SK-N-SH (cell line): ENCODE measurements around the gene SPOCK1. TPM values are rescaled to one million over a fixed set of nuclear protein-coding genes. Genes with fewer than 3 reads are reported as not detected.

Experiments used
- CTCF ChIA-PET: fragments of 300-600, 350-600 bp; formaldehyde crosslinking; extraction: SDS; loops from one replicate; lab custom pipeline; 2021; lab: Yijun Ruan, JAX
- POLR2A ChIA-PET: fragments of 350-600 bp; sonication (Branson Sonifier 250); formaldehyde crosslinking; extraction: SDS; loops from one replicate; lab custom pipeline; 2020; ENCODE audit warnings: antibody characterized with exemption, inconsistent platforms; lab: Yijun Ruan, JAX
- DNase-seq: peaks from one replicate; pipeline ENCODE4 v3.0.0; 2012
- H2AFZ ChIP-seq: fragments of 200-600 bp; sonication (generic); 2 replicates; pipeline ENCODE4 v1.8.1; 2016; ENCODE audit warnings: antibody characterized with exemption, mild to moderate bottlenecking, low read depth
- H3F3A ChIP-seq: fragments of 200-600 bp; sonication (generic); replicated peaks from 2 replicates; pipeline ENCODE3; 2016; ENCODE audit warnings: antibody characterized with exemption, mild to moderate bottlenecking; ENCODE audit not compliant: insufficient read depth
- H3K27ac ChIP-seq, 2 experiments: fragments of 200-500 bp in 1 of 2; fragments of 200-600 bp in 1 of 2; sonication (Bioruptor generic) in 1 of 2; sonication (generic), shearing (Covaris generic) in 1 of 2; 2 replicates each; pipeline versions ENCODE4 v1.5.1 to v1.6.1; 2014 to 2016; ENCODE audit warnings: low read depth in 2 of 2, inconsistent platforms in 1 of 2, low read length in 1 of 2, mild to moderate bottlenecking in 1 of 2, mixed read lengths in 1 of 2
- H3K27me3 ChIP-seq: fragments of 200-600 bp; sonication (generic), shearing (Covaris generic); 2 replicates; pipeline ENCODE4 v1.6.1; 2016; ENCODE audit warnings: mixed run types; ENCODE audit not compliant: insufficient read depth
- H3K36me3 ChIP-seq, 2 experiments: fragments of 200-500 bp in 1 of 2; fragments of 200-600 bp in 1 of 2; sonication (Bioruptor generic) in 1 of 2; sonication (generic) in 1 of 2; replicated peaks in 1 of 2; 2 replicates each; pipeline versions ENCODE3 to v1.5.1; 2014 to 2016; ENCODE audit warnings: low read length in 1 of 2, mild to moderate bottlenecking in 1 of 2; ENCODE audit not compliant: insufficient read depth in 2 of 2, control insufficient read depth in 1 of 2
- H3K4me1 ChIP-seq, 2 experiments: fragments of 200-500 bp in 1 of 2; fragments of 200-600 bp in 1 of 2; sonication (Bioruptor generic) in 1 of 2; sonication (generic), shearing (Covaris generic) in 1 of 2; 2 replicates each; pipeline versions ENCODE4 v1.5.1 to v1.6.1; 2014 to 2016; ENCODE audit warnings: low read depth in 1 of 2, low read length in 1 of 2, mixed run types in 1 of 2; ENCODE audit not compliant: insufficient read depth in 2 of 2, control insufficient read depth in 1 of 2
- H3K4me2 ChIP-seq: fragments of 200-600 bp; sonication (generic), shearing (Covaris generic); 2 replicates; pipeline ENCODE4 v1.6.1; 2017; ENCODE audit warnings: mixed run types
- H3K4me3 ChIP-seq, 2 experiments: fragments of 200-500 bp in 1 of 2; fragments of 200-600 bp in 1 of 2; sonication (Bioruptor generic) in 1 of 2; sonication (generic), shearing (Covaris generic) in 1 of 2; 2 replicates each; pipeline versions ENCODE4 v1.5.1 to v1.8.1; 2014 to 2016; ENCODE audit warnings: low read depth in 2 of 2, inconsistent platforms in 1 of 2, low read length in 1 of 2, mild to moderate bottlenecking in 1 of 2, mixed read lengths in 1 of 2, moderate library complexity in 1 of 2
- H3K79me2 ChIP-seq: fragments of 200-600 bp; sonication (generic); 2 replicates; pipeline ENCODE4 v1.8.1; 2017; ENCODE audit warnings: mild to moderate bottlenecking; ENCODE audit not compliant: insufficient read depth
- H3K9ac ChIP-seq: fragments of 200-600 bp; sonication (generic); 2 replicates; pipeline ENCODE4 v1.6.1; 2017; ENCODE audit warnings: mixed run types
- H3K9me2 ChIP-seq: fragments of 200-600 bp; sonication (generic); 2 replicates; pipeline ENCODE4 v1.6.1; 2017; ENCODE audit warnings: mixed run types
- H3K9me3 ChIP-seq: fragments of 200-600 bp; sonication (generic); 2 replicates; pipeline ENCODE4 v1.6.1; 2017; ENCODE audit warnings: mixed run types, mild to moderate bottlenecking, moderate library complexity
- H4K20me1 ChIP-seq: fragments of 200-600 bp; sonication (generic); 2 replicates; pipeline ENCODE4 v1.6.1; 2017; ENCODE audit warnings: mild to moderate bottlenecking, mixed run types; ENCODE audit not compliant: insufficient read depth
- EZH2phosphoT487 ChIP-seq: fragments of 200-600 bp; sonication (generic); IDR thresholded peaks from 2 replicates; pipeline ENCODE4 v1.6.1; 2017; ENCODE audit warnings: low read depth, mixed run types, mild to moderate bottlenecking, antibody characterized with exemption, moderate library complexity, borderline replicate concordance
- GABPA ChIP-seq: IDR thresholded peaks from 2 replicates; pipeline ENCODE4 v1.4.0; 2012; ENCODE audit warnings: low read depth, mild to moderate bottlenecking
- MXI1 ChIP-seq: IDR thresholded peaks from 2 replicates; pipeline ENCODE4 v1.6.1; 2012; ENCODE audit warnings: mild to moderate bottlenecking, low read depth, low read length, improper control_type of control experiment
- RAD21 ChIP-seq: IDR thresholded peaks from 2 replicates; pipeline ENCODE4 v1.6.1; 2012; ENCODE audit warnings: mild to moderate bottlenecking, low read length
- TAF1 ChIP-seq: IDR thresholded peaks from 2 replicates; pipeline ENCODE4 v1.6.1; 2012; ENCODE audit warnings: low read depth, mild to moderate bottlenecking, low read length, moderate library complexity, borderline replicate concordance
- TEAD4 ChIP-seq: IDR thresholded peaks from 2 replicates; pipeline ENCODE4 v1.4.0; 2012; ENCODE audit warnings: mild to moderate bottlenecking, borderline replicate concordance; ENCODE audit not compliant: insufficient read depth
- WGBS: methylation state at CpG from one replicate; pipeline ENCODE4 v1.1.6; 2017; ENCODE audit warnings: low lambda C conversion rate; 5-methylcytosine and 5-hydroxymethylcytosine counted together
- polyA plus RNA-seq, 3 experiments: library from polyadenylated mRNA; depleted of rRNA; stranded (reverse); fragments of >200 nt; gene quantifications; 2 replicates each; pipeline ENCODE4 v1.2.3, GENCODE V29; 2012
- TF ChIP-seq, protein P1 (sequence below): IDR thresholded peaks from 2 replicates; pipeline ENCODE4 v1.4.0; 2012; ENCODE audit warnings: low read depth, borderline replicate concordance
- TF ChIP-seq, protein P2 (sequence below): IDR thresholded peaks from 2 replicates; pipeline ENCODE4; 2012
- TF ChIP-seq, protein P3 (sequence below): fragments of 200-600 bp; sonication (generic); IDR thresholded peaks from 2 replicates; pipeline ENCODE4 v1.6.1; 2017; ENCODE audit warnings: antibody characterized with exemption, mild to moderate bottlenecking, moderate library complexity
- TF ChIP-seq, protein P4 (sequence below): IDR thresholded peaks from 2 replicates; pipeline ENCODE4 v1.6.1; 2012; ENCODE audit warnings: mild to moderate bottlenecking, low read depth, low read length, moderate library complexity

The SPOCK1 gene
- polyA plus RNA-seq, 1 of the 3 experiments (the other 2 are of a cell fraction): 11.3 TPM

DNA sequence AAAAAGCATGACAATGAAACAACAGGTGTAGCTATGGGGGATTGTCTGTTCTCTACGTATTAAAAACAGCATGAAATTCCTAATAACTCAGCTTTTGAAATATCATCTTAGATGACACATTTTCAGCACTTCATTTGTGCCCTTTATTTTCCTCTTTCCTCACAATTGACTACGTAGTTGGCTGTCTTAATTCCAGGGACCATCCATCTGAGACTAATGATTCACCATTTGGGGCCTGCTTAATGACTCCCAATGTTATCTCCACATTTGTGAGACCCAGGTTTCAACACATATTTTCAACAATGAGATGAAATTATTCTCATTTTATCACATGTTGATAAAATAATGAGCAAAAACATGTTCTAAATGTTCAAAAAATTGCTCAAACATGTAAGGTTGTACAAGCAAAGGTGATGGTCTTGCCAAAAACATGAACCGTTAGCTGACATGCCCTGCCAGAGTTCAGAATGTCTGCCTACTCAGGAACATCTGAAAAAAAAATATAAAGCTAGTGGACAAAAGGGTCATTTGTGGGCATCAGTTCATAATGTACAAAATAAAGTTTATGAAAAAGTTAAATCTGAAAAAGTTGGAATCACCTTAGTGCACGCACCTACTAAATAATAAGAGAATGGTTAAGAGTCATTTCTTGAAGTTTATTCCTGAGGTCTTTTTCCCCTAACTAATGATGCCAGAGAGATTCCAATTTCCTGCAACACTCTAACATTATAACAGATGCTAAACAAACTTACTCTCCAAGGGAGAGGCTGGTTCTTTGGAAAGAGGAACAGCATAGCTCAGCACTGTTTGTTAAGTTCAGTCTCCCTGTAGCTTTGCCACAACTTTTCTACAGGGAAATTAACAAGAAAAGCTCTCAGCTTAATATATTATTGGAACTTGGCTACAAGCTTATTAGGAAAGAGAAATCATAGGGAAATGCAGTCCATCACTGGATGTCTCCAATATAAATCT is 275.5 kb downstream of the SPOCK1 start:
- POLR2A ChIA-PET: no interaction called here
- H3K79me2 ChIP-seq: no peaks in the 10 kb centered on the region
- H3K4me2 ChIP-seq: no peak overlapping the region
- H3K4me3 ChIP-seq: no peak overlapping the region
- no peaks in the 10 kb centered on the region for H3F3A ChIP-seq
- H3K9me2 ChIP-seq: no peaks in the 10 kb centered on the region
- H3K9ac ChIP-seq: no peak overlapping the region
- no peak overlapping the region for H3K27ac ChIP-seq
- TF ChIP-seq, protein P1, sequence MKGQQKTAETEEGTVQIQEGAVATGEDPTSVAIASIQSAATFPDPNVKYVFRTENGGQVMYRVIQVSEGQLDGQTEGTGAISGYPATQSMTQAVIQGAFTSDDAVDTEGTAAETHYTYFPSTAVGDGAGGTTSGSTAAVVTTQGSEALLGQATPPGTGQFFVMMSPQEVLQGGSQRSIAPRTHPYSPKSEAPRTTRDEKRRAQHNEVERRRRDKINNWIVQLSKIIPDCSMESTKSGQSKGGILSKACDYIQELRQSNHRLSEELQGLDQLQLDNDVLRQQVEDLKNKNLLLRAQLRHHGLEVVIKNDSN: no peak
- TF ChIP-seq EZH2phosphoT487: no peak
- TF ChIP-seq, protein P2, sequence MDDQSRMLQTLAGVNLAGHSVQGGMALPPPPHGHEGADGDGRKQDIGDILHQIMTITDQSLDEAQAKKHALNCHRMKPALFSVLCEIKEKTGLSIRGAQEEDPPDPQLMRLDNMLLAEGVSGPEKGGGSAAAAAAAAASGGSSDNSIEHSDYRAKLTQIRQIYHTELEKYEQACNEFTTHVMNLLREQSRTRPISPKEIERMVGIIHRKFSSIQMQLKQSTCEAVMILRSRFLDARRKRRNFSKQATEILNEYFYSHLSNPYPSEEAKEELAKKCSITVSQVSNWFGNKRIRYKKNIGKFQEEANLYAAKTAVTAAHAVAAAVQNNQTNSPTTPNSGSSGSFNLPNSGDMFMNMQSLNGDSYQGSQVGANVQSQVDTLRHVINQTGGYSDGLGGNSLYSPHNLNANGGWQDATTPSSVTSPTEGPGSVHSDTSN: no peak
- TF ChIP-seq MXI1: no peak
- no peak for TF ChIP-seq GABPA
- TF ChIP-seq, protein P3, sequence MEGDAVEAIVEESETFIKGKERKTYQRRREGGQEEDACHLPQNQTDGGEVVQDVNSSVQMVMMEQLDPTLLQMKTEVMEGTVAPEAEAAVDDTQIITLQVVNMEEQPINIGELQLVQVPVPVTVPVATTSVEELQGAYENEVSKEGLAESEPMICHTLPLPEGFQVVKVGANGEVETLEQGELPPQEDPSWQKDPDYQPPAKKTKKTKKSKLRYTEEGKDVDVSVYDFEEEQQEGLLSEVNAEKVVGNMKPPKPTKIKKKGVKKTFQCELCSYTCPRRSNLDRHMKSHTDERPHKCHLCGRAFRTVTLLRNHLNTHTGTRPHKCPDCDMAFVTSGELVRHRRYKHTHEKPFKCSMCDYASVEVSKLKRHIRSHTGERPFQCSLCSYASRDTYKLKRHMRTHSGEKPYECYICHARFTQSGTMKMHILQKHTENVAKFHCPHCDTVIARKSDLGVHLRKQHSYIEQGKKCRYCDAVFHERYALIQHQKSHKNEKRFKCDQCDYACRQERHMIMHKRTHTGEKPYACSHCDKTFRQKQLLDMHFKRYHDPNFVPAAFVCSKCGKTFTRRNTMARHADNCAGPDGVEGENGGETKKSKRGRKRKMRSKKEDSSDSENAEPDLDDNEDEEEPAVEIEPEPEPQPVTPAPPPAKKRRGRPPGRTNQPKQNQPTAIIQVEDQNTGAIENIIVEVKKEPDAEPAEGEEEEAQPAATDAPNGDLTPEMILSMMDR: no peak
- TF ChIP-seq, protein P4, sequence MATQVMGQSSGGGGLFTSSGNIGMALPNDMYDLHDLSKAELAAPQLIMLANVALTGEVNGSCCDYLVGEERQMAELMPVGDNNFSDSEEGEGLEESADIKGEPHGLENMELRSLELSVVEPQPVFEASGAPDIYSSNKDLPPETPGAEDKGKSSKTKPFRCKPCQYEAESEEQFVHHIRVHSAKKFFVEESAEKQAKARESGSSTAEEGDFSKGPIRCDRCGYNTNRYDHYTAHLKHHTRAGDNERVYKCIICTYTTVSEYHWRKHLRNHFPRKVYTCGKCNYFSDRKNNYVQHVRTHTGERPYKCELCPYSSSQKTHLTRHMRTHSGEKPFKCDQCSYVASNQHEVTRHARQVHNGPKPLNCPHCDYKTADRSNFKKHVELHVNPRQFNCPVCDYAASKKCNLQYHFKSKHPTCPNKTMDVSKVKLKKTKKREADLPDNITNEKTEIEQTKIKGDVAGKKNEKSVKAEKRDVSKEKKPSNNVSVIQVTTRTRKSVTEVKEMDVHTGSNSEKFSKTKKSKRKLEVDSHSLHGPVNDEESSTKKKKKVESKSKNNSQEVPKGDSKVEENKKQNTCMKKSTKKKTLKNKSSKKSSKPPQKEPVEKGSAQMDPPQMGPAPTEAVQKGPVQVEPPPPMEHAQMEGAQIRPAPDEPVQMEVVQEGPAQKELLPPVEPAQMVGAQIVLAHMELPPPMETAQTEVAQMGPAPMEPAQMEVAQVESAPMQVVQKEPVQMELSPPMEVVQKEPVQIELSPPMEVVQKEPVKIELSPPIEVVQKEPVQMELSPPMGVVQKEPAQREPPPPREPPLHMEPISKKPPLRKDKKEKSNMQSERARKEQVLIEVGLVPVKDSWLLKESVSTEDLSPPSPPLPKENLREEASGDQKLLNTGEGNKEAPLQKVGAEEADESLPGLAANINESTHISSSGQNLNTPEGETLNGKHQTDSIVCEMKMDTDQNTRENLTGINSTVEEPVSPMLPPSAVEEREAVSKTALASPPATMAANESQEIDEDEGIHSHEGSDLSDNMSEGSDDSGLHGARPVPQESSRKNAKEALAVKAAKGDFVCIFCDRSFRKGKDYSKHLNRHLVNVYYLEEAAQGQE: no peak
- no peak for TF ChIP-seq TEAD4
- TF ChIP-seq TAF1: no peak
- TF ChIP-seq RAD21: no peak
- no peak overlapping the region for H2AFZ ChIP-seq
- DNase-seq: no peak
- WGBS: 67% methylated on average over 4 of the region's 4 CpGs
- H3K36me3 ChIP-seq: no peaks in the 10 kb centered on the region
- peaks cover 3 to 5% of the 10 kb centered on the region in 2 experiments; a peak in 2 of 4 replicates for H3K4me1 ChIP-seq
- no peaks in the 10 kb centered on the region for H3K9me3 ChIP-seq
- H4K20me1 ChIP-seq: peaks cover 3% of the 10 kb centered on the region; the same call in 1 of the 2 replicates
- CTCF ChIA-PET: interaction anchor here (1.0 to 1.2 kb wide), 2 partner anchors 18 to 149 kb away, joined by 3 to 4 read pairs; no protein-coding TSS in a partner anchor
- no peaks in the 10 kb centered on the region for H3K27me3 ChIP-seq
